ENCODE measurements around the gene TSSC4.

TSSC4 gene

DNA sequence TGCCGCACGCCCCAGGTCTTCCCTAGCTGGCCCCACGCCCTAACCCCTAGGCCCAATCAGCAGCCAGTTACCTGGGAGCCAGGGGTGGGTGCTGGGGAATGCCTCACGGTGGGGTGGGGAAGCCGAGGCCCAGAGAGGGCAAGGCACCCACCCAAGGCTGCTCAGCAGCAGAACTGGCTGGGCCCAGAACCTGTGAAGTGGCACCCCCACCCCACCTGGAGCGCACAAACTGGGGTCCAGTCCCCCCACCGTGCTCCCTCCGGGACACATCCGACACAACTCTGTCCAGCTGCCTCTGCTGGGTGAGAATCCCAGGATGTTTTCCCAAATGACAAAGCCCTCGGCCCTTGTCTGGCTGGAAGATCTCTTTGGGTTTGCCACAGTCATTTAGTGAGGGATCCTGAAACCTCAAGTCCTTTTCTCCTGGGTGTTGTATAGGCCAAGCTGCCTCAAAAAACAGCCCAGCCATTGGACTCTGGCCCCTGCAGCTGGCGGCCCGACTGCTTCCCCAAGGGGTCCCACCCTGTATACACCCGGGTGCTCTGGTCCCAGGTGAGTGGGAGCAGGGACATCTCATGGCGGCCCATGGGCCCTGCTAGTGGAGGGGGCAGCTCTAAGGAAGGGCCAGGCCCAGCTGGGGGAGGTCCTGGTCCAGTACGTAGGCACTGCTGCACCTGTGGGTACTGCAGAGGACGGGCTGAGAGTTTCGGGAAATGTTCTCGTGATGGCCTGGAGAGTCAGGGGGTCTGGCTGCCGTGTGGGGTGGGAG lies 20.9 kb downstream of the TSSC4 start:
- Histone ChIP-seq H3K9me3 (ENCODE audit: control insufficient read depth, insufficient read depth, low read length) (no peaks in the 10 kb centered on the region), H3K79me2 (ENCODE audit: control insufficient read depth, low read length) (no peaks in the 10 kb centered on the region), H3K4me3 (ENCODE audit: low read length) (no peak overlapping the region), H3K27ac (ENCODE audit: low read depth, low read length) (no peak overlapping the region), H3K4me2 (ENCODE audit: low read length) (no peak overlapping the region), H4K20me1 (ENCODE audit: control insufficient read depth, insufficient read depth, low read depth, low read length) (no peaks in the 10 kb centered on the region), H3F3A (ENCODE audit: control insufficient read depth, insufficient read depth) (no peaks in the 10 kb centered on the region), H3K4me1 (ENCODE audit: control insufficient read depth, low read length) (no peaks in the 10 kb centered on the region), H3K36me3 (ENCODE audit: control insufficient read depth, low read length) (no peaks in the 10 kb centered on the region), H3K9me2 (replicated peaks; ENCODE audit: control insufficient read depth, low read length) (no peaks in the 10 kb centered on the region), H3K27me3 (ENCODE audit: control insufficient read depth, low read length) (no peaks in the 10 kb centered on the region)
- TF ChIP-seq, protein P1, sequence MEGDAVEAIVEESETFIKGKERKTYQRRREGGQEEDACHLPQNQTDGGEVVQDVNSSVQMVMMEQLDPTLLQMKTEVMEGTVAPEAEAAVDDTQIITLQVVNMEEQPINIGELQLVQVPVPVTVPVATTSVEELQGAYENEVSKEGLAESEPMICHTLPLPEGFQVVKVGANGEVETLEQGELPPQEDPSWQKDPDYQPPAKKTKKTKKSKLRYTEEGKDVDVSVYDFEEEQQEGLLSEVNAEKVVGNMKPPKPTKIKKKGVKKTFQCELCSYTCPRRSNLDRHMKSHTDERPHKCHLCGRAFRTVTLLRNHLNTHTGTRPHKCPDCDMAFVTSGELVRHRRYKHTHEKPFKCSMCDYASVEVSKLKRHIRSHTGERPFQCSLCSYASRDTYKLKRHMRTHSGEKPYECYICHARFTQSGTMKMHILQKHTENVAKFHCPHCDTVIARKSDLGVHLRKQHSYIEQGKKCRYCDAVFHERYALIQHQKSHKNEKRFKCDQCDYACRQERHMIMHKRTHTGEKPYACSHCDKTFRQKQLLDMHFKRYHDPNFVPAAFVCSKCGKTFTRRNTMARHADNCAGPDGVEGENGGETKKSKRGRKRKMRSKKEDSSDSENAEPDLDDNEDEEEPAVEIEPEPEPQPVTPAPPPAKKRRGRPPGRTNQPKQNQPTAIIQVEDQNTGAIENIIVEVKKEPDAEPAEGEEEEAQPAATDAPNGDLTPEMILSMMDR (IDR thresholded peaks at IDR 0.05; ENCODE audit: low read depth, low read length, poor library complexity, severe bottlenecking) = no peak
- TF ChIP-seq EZH2phosphoT487 (IDR thresholded peaks at IDR 0.05; ENCODE audit: borderline replicate concordance, low read length) = no peak

DNA sequence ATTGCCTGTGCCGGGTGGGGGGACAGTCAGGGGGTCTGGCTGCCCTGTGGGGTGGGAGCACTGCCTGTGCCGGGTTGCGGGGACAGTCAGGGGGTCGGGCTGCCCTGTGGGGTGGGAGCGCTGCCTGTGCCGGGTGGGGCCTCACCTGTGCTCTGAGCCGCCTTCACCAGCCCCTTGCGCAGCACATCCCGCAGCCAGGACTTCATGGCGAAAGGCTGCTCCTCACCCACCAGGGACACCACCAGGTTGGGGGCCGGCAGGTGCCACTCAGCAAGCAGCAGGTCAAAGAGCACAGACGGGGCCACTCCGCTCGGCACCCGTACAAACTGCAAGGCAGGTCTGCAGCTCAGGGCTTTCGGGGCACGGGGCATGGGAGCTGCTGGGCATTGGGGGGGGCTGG lies 21.4 kb downstream of the TSSC4 start:
- Histone ChIP-seq H3K9me3 (ENCODE audit: control insufficient read depth, insufficient read depth, low read length) (no peaks in the 10 kb centered on the region), H3K4me2 (ENCODE audit: low read length) (no peak overlapping the region), H4K20me1 (ENCODE audit: control insufficient read depth, insufficient read depth, low read depth, low read length) (no peaks in the 10 kb centered on the region), H3K4me3 (ENCODE audit: low read length) (no peak overlapping the region), H3K9me2 (replicated peaks; ENCODE audit: control insufficient read depth, low read length) (no peaks in the 10 kb centered on the region), H3F3A (ENCODE audit: control insufficient read depth, insufficient read depth) (no peaks in the 10 kb centered on the region), H3K27ac (ENCODE audit: low read depth, low read length) (no peak overlapping the region), H3K27me3 (ENCODE audit: control insufficient read depth, low read length) (no peaks in the 10 kb centered on the region), H3K4me1 (ENCODE audit: control insufficient read depth, low read length) (no peaks in the 10 kb centered on the region), H3K36me3 (ENCODE audit: control insufficient read depth, low read length) (no peaks in the 10 kb centered on the region), H3K79me2 (ENCODE audit: control insufficient read depth, low read length) (no peaks in the 10 kb centered on the region)
- no peak for TF ChIP-seq EZH2phosphoT487 (IDR thresholded peaks at IDR 0.05; ENCODE audit: borderline replicate concordance, low read length)
- TF ChIP-seq, protein P1 (IDR thresholded peaks at IDR 0.05; ENCODE audit: low read depth, low read length, poor library complexity, severe bottlenecking) = no peak

DNA sequence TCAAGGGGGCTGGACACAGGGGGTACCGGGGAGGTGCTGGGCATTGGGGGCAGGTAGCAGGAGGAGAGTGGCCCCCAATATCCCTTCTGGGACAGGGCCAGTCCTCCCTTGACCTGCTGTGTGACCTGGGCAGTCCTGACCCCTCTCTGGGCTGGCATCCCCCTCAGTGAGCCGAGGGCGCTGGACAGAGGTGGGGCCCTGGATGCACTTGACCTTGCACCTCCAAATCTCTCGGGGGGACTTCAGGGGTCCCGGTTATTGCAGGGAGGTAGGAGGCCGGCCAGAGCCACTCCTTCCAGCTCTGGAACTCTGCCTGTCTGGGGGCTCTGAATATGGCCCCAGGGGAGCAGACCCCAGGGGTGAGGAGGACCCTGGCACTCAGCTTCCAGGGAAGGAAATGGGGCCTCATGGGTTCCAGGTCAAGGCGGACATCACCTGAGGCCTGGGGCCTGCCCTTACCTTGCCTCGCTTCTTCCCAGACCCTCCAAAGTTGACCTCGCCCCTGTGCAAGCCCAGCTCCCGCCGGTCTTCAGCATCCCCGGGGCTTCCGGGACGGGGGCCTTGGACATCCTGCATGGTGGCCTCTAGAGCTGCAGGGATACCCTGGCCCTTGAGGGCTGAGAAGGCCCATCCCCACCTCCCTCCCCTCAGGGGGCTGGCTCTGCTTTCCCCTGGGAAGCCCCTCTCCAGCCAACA lies 22.1 kb downstream of the TSSC4 start:
- no peaks in the 10 kb centered on the region for H4K20me1 ChIP-seq (ENCODE audit: control insufficient read depth, insufficient read depth, low read depth, low read length)
- H3K4me1 ChIP-seq (ENCODE audit: control insufficient read depth, low read length) = no peaks in the 10 kb centered on the region
- H3K27me3 ChIP-seq (ENCODE audit: control insufficient read depth, low read length) = no peaks in the 10 kb centered on the region
- no peak overlapping the region for H3K27ac ChIP-seq (ENCODE audit: low read depth, low read length)
- H3F3A ChIP-seq (ENCODE audit: control insufficient read depth, insufficient read depth) = no peaks in the 10 kb centered on the region
- H3K36me3 ChIP-seq (ENCODE audit: control insufficient read depth, low read length) = no peaks in the 10 kb centered on the region
- no peaks in the 10 kb centered on the region for H3K79me2 ChIP-seq (ENCODE audit: control insufficient read depth, low read length)
- no peaks in the 10 kb centered on the region for H3K9me2 ChIP-seq (replicated peaks; ENCODE audit: control insufficient read depth, low read length)
- H3K4me2 ChIP-seq (ENCODE audit: low read length) = no peak overlapping the region
- no peak overlapping the region for H3K4me3 ChIP-seq (ENCODE audit: low read length)
- no peak for TF ChIP-seq EZH2phosphoT487 (IDR thresholded peaks at IDR 0.05; ENCODE audit: borderline replicate concordance, low read length)
- TF ChIP-seq, protein P1 (IDR thresholded peaks at IDR 0.05; ENCODE audit: low read depth, low read length, poor library complexity, severe bottlenecking) = no peak
- no peaks in the 10 kb centered on the region for H3K9me3 ChIP-seq (ENCODE audit: control insufficient read depth, insufficient read depth, low read length)

Data from DOHH2 (cell line).